IMR-90 (cell line): ENCODE results near the gene MINK1. TPM values are rescaled to one million over a fixed set of nuclear protein-coding genes. Genes with fewer than 3 reads are reported as not detected.

Experiments used
- ATAC-seq: fragments of 200-7000 bp; cut with Tn5 transposase; 2 replicates; pipeline ENCODE4 v1.9.1; 2020; ENCODE audit warnings: low read depth, mild to moderate bottlenecking, moderate library complexity
- BruUV-seq: library from RNA; stranded (reverse); fragments of 400-500 nt; replicated peaks from 2 replicates; lab custom pipeline; 2021; lab: Mats Ljungman, UMichigan
- CTCF ChIA-PET: fragments of 300-600 bp; formaldehyde crosslinking; extraction: SDS; loops from one replicate; lab custom pipeline; 2021; ENCODE audit warnings: antibody characterized with exemption; lab: Yijun Ruan, JAX
- POLR2A ChIA-PET: fragments of 300-600 bp; sonication (Branson Sonifier 250); formaldehyde crosslinking; loops from one replicate; lab custom pipeline; 2022; ENCODE audit warnings: antibody characterized with exemption; ENCODE audit not compliant: unreplicated experiment; lab: Charles Lee
- DNase-seq: peaks from one replicate; pipeline ENCODE4 v3.0.0; 2013
- H2AFZ ChIP-seq: replicated peaks from 2 replicates; pipeline ENCODE3; 2013; ENCODE audit warnings: low read length, mild to moderate bottlenecking; ENCODE audit not compliant: poor library complexity
- H2AK5ac ChIP-seq: 2 replicates; pipeline ENCODE4 v1.6.1; 2013; ENCODE audit warnings: low read depth, low read length, inconsistent platforms
- H2AK9ac ChIP-seq: replicated peaks from 2 replicates; pipeline ENCODE3; 2013; ENCODE audit warnings: mild to moderate bottlenecking, low read depth, low read length, moderate library complexity; ENCODE audit not compliant: poor library complexity
- H2BK120ac ChIP-seq: 2 replicates; pipeline ENCODE4 v1.6.1; 2013; ENCODE audit warnings: low read depth, low read length, inconsistent platforms
- H2BK15ac ChIP-seq: 3 replicates; pipeline ENCODE4 v1.6.1; 2013; ENCODE audit warnings: low read depth, low read length, inconsistent platforms
- H2BK20ac ChIP-seq: 2 replicates; pipeline ENCODE4 v1.6.1; 2013; ENCODE audit warnings: low read depth, mild to moderate bottlenecking, inconsistent platforms, low read length, moderate library complexity
- H2BK5ac ChIP-seq: 2 replicates; pipeline ENCODE4 v1.6.1; 2013; ENCODE audit warnings: mild to moderate bottlenecking, low read depth, low read length, inconsistent platforms; ENCODE audit not compliant: poor library complexity, severe bottlenecking
- H3K14ac ChIP-seq: replicated peaks from 2 replicates; pipeline ENCODE4 v1.6.1; 2013; ENCODE audit warnings: low read depth, low read length, inconsistent platforms
- H3K18ac ChIP-seq: 2 replicates; pipeline ENCODE4 v1.6.1; 2013; ENCODE audit warnings: low read depth, low read length, control low read depth
- H3K23ac ChIP-seq: 2 replicates; pipeline ENCODE4 v1.6.1; 2013; ENCODE audit warnings: low read depth, low read length, inconsistent platforms
- H3K27ac ChIP-seq: 2 replicates; pipeline ENCODE4 v1.5.1; 2013; ENCODE audit warnings: mild to moderate bottlenecking, control low read depth, low read length; ENCODE audit not compliant: insufficient read depth
- H3K27me3 ChIP-seq: 2 replicates; pipeline ENCODE4 v1.6.1; 2013; ENCODE audit warnings: low read length; ENCODE audit not compliant: control insufficient read depth, insufficient read depth
- H3K36me3 ChIP-seq: 2 replicates; pipeline ENCODE4 v1.6.1; 2013; ENCODE audit warnings: low read length, mixed read lengths; ENCODE audit not compliant: control insufficient read depth, insufficient read depth
- H3K4ac ChIP-seq: 2 replicates; pipeline ENCODE4 v1.6.1; 2013; ENCODE audit warnings: low read depth, low read length, inconsistent platforms
- H3K4me1 ChIP-seq: 2 replicates; pipeline ENCODE4 v1.6.1; 2013; ENCODE audit warnings: low read length, mixed read lengths; ENCODE audit not compliant: control insufficient read depth, insufficient read depth
- H3K4me2 ChIP-seq: 2 replicates; pipeline ENCODE4 v1.6.1; 2013; ENCODE audit warnings: low read depth, mild to moderate bottlenecking, control low read depth, low read length, moderate library complexity
- H3K4me3 ChIP-seq: 2 replicates; pipeline ENCODE4 v1.5.1; 2013; ENCODE audit warnings: low read depth, mild to moderate bottlenecking, control low read depth, low read length, moderate library complexity; ENCODE audit not compliant: insufficient read depth
- H3K56ac ChIP-seq: 2 replicates; pipeline ENCODE4 v1.6.1; 2013; ENCODE audit warnings: low read length, inconsistent platforms; ENCODE audit not compliant: insufficient read depth; ENCODE audit errors: extremely low read depth
- H3K79me1 ChIP-seq, 2 experiments: 2 replicates each; pipeline ENCODE4 v1.6.1; 2013; ENCODE audit warnings: low read length in 2 of 2, inconsistent platforms in 1 of 2, low read depth in 1 of 2
- H3K9ac ChIP-seq: 2 replicates; pipeline ENCODE4 v1.6.1; 2013; ENCODE audit warnings: low read depth, low read length, control low read depth
- H3K9me1 ChIP-seq: 2 replicates; pipeline ENCODE4 v1.6.1; 2013; ENCODE audit warnings: low read length, inconsistent platforms; ENCODE audit not compliant: insufficient read depth
- H3K9me3 ChIP-seq: 2 replicates; pipeline ENCODE4 v1.6.1; 2013; ENCODE audit warnings: low read length; ENCODE audit not compliant: control insufficient read depth, insufficient read depth
- H4K20me1 ChIP-seq: 2 replicates; pipeline ENCODE4 v1.6.1; 2013; ENCODE audit warnings: low read length, inconsistent platforms; ENCODE audit not compliant: insufficient read depth
- H4K5ac ChIP-seq: 2 replicates; pipeline ENCODE4 v1.6.1; 2013; ENCODE audit warnings: mild to moderate bottlenecking, low read depth, low read length, control low read depth
- H4K8ac ChIP-seq, 2 experiments: 2 replicates each; pipeline ENCODE4 v1.6.1; 2013; ENCODE audit warnings: low read depth in 2 of 2, low read length in 2 of 2, control low read depth in 1 of 2, inconsistent platforms in 1 of 2
- H4K91ac ChIP-seq: 2 replicates; pipeline ENCODE4 v1.6.1; 2013; ENCODE audit warnings: low read depth, low read length, inconsistent platforms; ENCODE audit not compliant: insufficient read depth
- CTCF ChIP-seq: conservative IDR thresholded peaks from 2 replicates; pipeline ENCODE4 v1.5.1; 2012; ENCODE audit warnings: mild to moderate bottlenecking, low read depth, low read length, improper control_type of control experiment
- RAD21 ChIP-seq: IDR thresholded peaks from 2 replicates; pipeline ENCODE4 v1.6.1; 2012; ENCODE audit warnings: low read length, improper control_type of control experiment
- WGBS, 2 experiments: methylation state at CpG; one replicate each; pipeline versions ENCODE4 v1.1.5 to v1.1.7; 2013; ENCODE audit warnings: missing lambda C conversion rate in 2 of 2; ENCODE audit not compliant: insufficient read length in 1 of 2; ENCODE audit errors: extremely low coverage in 2 of 2; 5-methylcytosine and 5-hydroxymethylcytosine counted together
- dilution Hi-C: fragments of 300-500 bp; cut with HindIII; formaldehyde crosslinking; loops from one replicate; pipeline ENCODE4 v1.14.3; 2018; ENCODE audit warnings: low sequenced_read_pairs; ENCODE audit not compliant: unreplicated experiment
- in situ Hi-C: fragments of 300-500 bp; cut with MboI; formaldehyde crosslinking; loops from 3 replicates; pipeline ENCODE4 v1.14.3; 2019; ENCODE audit warnings: low sequenced_read_pairs, inconsistent platforms, mixed read lengths
- intact Hi-C: fragments of 100-400 bp; cut with micrococcal nuclease; formaldehyde crosslinking; loops from 2 replicates; pipeline ENCODE4 v1.10.0; 2022
- polyA plus RNA-seq, 3 experiments: library from polyadenylated mRNA; depleted of rRNA; stranded (reverse); fragments of >200 nt; gene quantifications; 2 replicates each; pipeline ENCODE4 v1.2.3, GENCODE V29; 2012; ENCODE audit warnings: low replicate concordance in 1 of 3
- total RNA-seq: library from RNA; depleted of rRNA; stranded (reverse); fragments of >200 nt; gene quantifications from 2 replicates; pipeline ENCODE4 v1.2.3, GENCODE V29; 2012

MINK1 gene
- total and polyA plus RNA-seq, 2 of the 4 experiments (the other 2 are of a cell fraction) = 12.2 to 40.9 TPM

DNA sequence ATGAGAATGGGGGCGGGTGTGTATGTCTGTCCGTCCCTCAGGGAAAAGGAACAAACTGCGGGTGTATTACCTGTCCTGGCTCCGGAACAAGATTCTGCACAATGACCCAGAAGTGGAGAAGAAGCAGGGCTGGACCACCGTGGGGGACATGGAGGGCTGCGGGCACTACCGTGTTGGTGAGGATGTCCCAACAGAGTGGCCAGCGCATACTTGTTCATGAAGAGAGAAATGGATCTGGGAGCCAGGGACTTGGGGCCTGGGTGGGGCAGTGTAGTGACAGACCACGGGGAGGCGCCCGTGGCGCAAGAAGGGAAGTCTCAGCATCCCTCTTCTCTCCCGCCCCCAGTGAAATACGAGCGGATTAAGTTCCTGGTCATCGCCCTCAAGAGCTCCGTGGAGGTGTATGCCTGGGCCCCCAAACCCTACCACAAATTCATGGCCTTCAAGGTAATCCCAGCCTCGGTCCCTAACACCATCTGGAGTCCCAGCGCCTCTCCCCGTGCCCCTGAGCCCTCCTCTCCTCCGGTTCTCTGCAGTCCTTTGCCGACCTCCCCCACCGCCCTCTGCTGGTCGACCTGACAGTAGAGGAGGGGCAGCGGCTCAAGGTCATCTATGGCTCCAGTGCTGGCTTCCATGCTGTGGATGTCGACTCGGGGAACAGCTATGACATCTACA lies 62.7 kb downstream of the MINK1 start:
- POLR2A ChIA-PET = no interaction called here
- TF ChIP-seq CTCF (0 out of 2 replicates have a peak, but pooled peaks have one; percentile 1), RAD21 (no peak)
- intact Hi-C loops = no loop called here
- H2BK5ac ChIP-seq = no peak overlapping the region
- H3K79me1 ChIP-seq = no peaks in the 10 kb centered on the region
- H4K8ac ChIP-seq = no peak overlapping the region
- ATAC-seq (no peak), DNase-seq (no peak)
- in situ Hi-C loops = no loop called here
- no peak overlapping the region for H3K9ac ChIP-seq
- H3K4me3 ChIP-seq = no peak overlapping the region
- no peak overlapping the region for H2BK120ac ChIP-seq
- no peak overlapping the region for H3K56ac ChIP-seq
- H2AK5ac ChIP-seq = no peak overlapping the region
- CTCF ChIA-PET = interaction anchor here (1.5 kb wide), 1 partner anchor 106 kb away, joined by 5 read pairs; no protein-coding TSS in a partner anchor
- no peaks in the 10 kb centered on the region; the same call in 1 of the 2 replicates for H4K20me1 ChIP-seq
- H2BK15ac ChIP-seq = no peak overlapping the region
- H3K4me1 ChIP-seq = no peaks in the 10 kb centered on the region
- no peaks in the 10 kb centered on the region for H3K27me3 ChIP-seq
- no peak overlapping the region for H2AK9ac ChIP-seq
- no peak overlapping the region for H3K23ac ChIP-seq
- BruUV-seq = no TSS peak
- WGBS, 2 experiments = 71% methylated on average over 24 of the region's 27 CpGs; no CpG with 5 or more reads in 1 of the 2 experiments
- no peak overlapping the region for H3K4ac ChIP-seq
- no peak overlapping the region for H3K14ac ChIP-seq
- H3K18ac ChIP-seq = no peak overlapping the region
- H4K5ac ChIP-seq = no peak overlapping the region
- H2BK20ac ChIP-seq = no peak overlapping the region
- H3K36me3 ChIP-seq = peaks cover 55% of the 10 kb centered on the region
- H4K91ac ChIP-seq = no peak overlapping the region
- no peaks in the 10 kb centered on the region for H3K9me1 ChIP-seq
- H3K9me3 ChIP-seq = no peaks in the 10 kb centered on the region
- no peak overlapping the region for H3K4me2 ChIP-seq
- no peak overlapping the region for H2AFZ ChIP-seq
- no peak overlapping the region for H3K27ac ChIP-seq
- dilution Hi-C loops = no loop called here
